Measurements from ENCODE around the gene NSUN6. TPM values are rescaled to one million over a fixed set of nuclear protein-coding genes. Genes with fewer than 3 reads are reported as not detected.

The NSUN6 gene
- polyA plus RNA-seq, 1 donor (not counting 4 experiments of a cell fraction or from before 2014, with no cell fraction given), result 9.8 TPM

GRCh38 chr10:18532881-18533535 is 118.4 kb downstream of the NSUN6 start:
- no peak overlapping the region for H3K4me2 ChIP-seq (ENCODE audit: control insufficient read depth, extremely low read depth, insufficient read depth, low read depth, low read length)
- no peaks in the 10 kb centered on the region for H3K4me1 ChIP-seq (ENCODE audit: control insufficient read depth, extremely low read depth, insufficient read depth, low read length)
- H3K9ac ChIP-seq (ENCODE audit: control insufficient read depth, extremely low read depth, insufficient read depth, low read length), result no peak overlapping the region
- H3K79me2 ChIP-seq (ENCODE audit: control insufficient read depth, insufficient read depth, low read length), result no peaks in the 10 kb centered on the region
- no peak overlapping the region for H3K27ac ChIP-seq (ENCODE audit: control insufficient read depth, insufficient read depth, low read length)
- no peaks in the 10 kb centered on the region for H3K27me3 ChIP-seq (ENCODE audit: control insufficient read depth, extremely low read depth, insufficient read depth, low read length)
- no peaks in the 10 kb centered on the region for H3K9me3 ChIP-seq (ENCODE audit: control insufficient read depth, low read depth, low read length)
- H3K36me3 ChIP-seq (ENCODE audit: control insufficient read depth in 2 of 2, extremely low read depth in 1 of 2, insufficient read depth in 2 of 2, low read length in 2 of 2), result no peaks in the 10 kb centered on the region
- dilution Hi-C loops (cut with MboI; ENCODE audit: extremely low pct_ligation_motif_present, low sequenced_read_pairs), result no loop called here
- no peak overlapping the region for H2AFZ ChIP-seq (ENCODE audit: control insufficient read depth, low read length)
- no peak overlapping the region for H3K4me3 ChIP-seq (ENCODE audit: control insufficient read depth in 2 of 3, extremely low read depth in 1 of 3, insufficient read depth in 2 of 3, low read depth in 1 of 3, low read length in 3 of 3)
- TF ChIP-seq CTCF (optimal IDR thresholded peaks at IDR 0.05 in 1 of 3, IDR thresholded peaks at IDR 0.05 in 1 of 3, conservative IDR thresholded peaks at IDR 0.05 in 1 of 3; ENCODE audit: extremely low read depth in 1 of 3, insufficient read depth in 2 of 3, low read length in 3 of 3), result no peak
- TF ChIP-seq EZH2 (IDR thresholded peaks at IDR 0.05; ENCODE audit: low read length), result no peak
- FAIRE-seq (no peak), DNase-seq (ENCODE audit: low read depth, low spot score) (no peak)
- no peaks in the 10 kb centered on the region for H4K20me1 ChIP-seq (ENCODE audit: control insufficient read depth, extremely low read depth, insufficient read depth, low read length)
- no peaks in the 10 kb centered on the region for H3K9me1 ChIP-seq (ENCODE audit: control insufficient read depth, extremely low read depth, insufficient read depth, low read length)

- Histone ChIP-seq H3K9ac (ENCODE audit: control insufficient read depth, extremely low read depth, insufficient read depth, low read length) (no peak overlapping the region), H2AFZ (ENCODE audit: control insufficient read depth, low read length) (no peak overlapping the region), H3K4me1 (ENCODE audit: control insufficient read depth, extremely low read depth, insufficient read depth, low read length) (no peaks in the 10 kb centered on the region), H3K9me3 (ENCODE audit: control insufficient read depth, low read depth, low read length) (no peaks in the 10 kb centered on the region), H4K20me1 (ENCODE audit: control insufficient read depth, extremely low read depth, insufficient read depth, low read length) (no peaks in the 10 kb centered on the region), H3K27me3 (ENCODE audit: control insufficient read depth, extremely low read depth, insufficient read depth, low read length) (no peaks in the 10 kb centered on the region), H3K79me2 (ENCODE audit: control insufficient read depth, insufficient read depth, low read length) (no peaks in the 10 kb centered on the region), H3K36me3 (ENCODE audit: control insufficient read depth in 2 of 2, extremely low read depth in 1 of 2, insufficient read depth in 2 of 2, low read length in 2 of 2) (no peaks in the 10 kb centered on the region), H3K4me2 (ENCODE audit: control insufficient read depth, extremely low read depth, insufficient read depth, low read depth, low read length) (no peak overlapping the region), H3K4me3 (ENCODE audit: control insufficient read depth in 2 of 3, extremely low read depth in 1 of 3, insufficient read depth in 2 of 3, low read depth in 1 of 3, low read length in 3 of 3) (no peak overlapping the region), H3K27ac (ENCODE audit: control insufficient read depth, insufficient read depth, low read length) (no peak overlapping the region), H3K9me1 (ENCODE audit: control insufficient read depth, extremely low read depth, insufficient read depth, low read length) (no peaks in the 10 kb centered on the region)
- TF ChIP-seq EZH2 (IDR thresholded peaks at IDR 0.05; ENCODE audit: low read length), result no peak
- no peak for TF ChIP-seq CTCF (optimal IDR thresholded peaks at IDR 0.05 in 1 of 3, IDR thresholded peaks at IDR 0.05 in 1 of 3, conservative IDR thresholded peaks at IDR 0.05 in 1 of 3; ENCODE audit: extremely low read depth in 1 of 3, insufficient read depth in 2 of 3, low read length in 3 of 3)
- dilution Hi-C loops (cut with MboI; ENCODE audit: extremely low pct_ligation_motif_present, low sequenced_read_pairs), result no loop called here
- FAIRE-seq (no peak), DNase-seq (ENCODE audit: low read depth, low spot score) (no peak)
Measured at GRCh38 chr10:18528292-18528691, 123.1 kb downstream of the NSUN6 start.
